SU-DHL-6 (cell line): ENCODE results near the gene KIF5C.

ENCODE experiments used
- CTCF ChIP-seq: fragments of 200-600 bp; sonication (generic); IDR thresholded peaks from one replicate; pipeline ENCODE4 v1.5.1; 2017; ENCODE audit warnings: antibody characterized with exemption, mild to moderate bottlenecking, low read length, moderate library complexity; ENCODE audit not compliant: insufficient read depth, poor library complexity, severe bottlenecking
- EZH2phosphoT487 ChIP-seq: fragments of 200-600 bp; sonication (generic), shearing (Covaris generic); conservative IDR thresholded peaks from 2 replicates; pipeline ENCODE4 v1.6.1; 2018; ENCODE audit warnings: mild to moderate bottlenecking, antibody characterized with exemption, low read length, moderate library complexity, mixed read lengths

- TF ChIP-seq CTCF, result no peak
- TF ChIP-seq EZH2phosphoT487, result no peak
Measured at GRCh38 chr2:149042881-149043280, 167.9 kb downstream of the KIF5C start.
